ENCODE data around the gene NPTX1.

GRCh38 chr17:80498920-80499410 is 22.6 kb upstream of the NPTX1 start:
- TF ChIP-seq CTCF (IDR thresholded peaks at IDR 0.05) (no peak), POLR2AphosphoS5 (IDR thresholded peaks at IDR 0.05) (no peak), EP300 (IDR thresholded peaks at IDR 0.05) (no peak), POLR2A (IDR thresholded peaks at IDR 0.05) (no peak)

Data from gastroesophageal sphincter (tissue), 3 donors.